ENCODE data around the gene CARD10.

CARD10 gene

DNA sequence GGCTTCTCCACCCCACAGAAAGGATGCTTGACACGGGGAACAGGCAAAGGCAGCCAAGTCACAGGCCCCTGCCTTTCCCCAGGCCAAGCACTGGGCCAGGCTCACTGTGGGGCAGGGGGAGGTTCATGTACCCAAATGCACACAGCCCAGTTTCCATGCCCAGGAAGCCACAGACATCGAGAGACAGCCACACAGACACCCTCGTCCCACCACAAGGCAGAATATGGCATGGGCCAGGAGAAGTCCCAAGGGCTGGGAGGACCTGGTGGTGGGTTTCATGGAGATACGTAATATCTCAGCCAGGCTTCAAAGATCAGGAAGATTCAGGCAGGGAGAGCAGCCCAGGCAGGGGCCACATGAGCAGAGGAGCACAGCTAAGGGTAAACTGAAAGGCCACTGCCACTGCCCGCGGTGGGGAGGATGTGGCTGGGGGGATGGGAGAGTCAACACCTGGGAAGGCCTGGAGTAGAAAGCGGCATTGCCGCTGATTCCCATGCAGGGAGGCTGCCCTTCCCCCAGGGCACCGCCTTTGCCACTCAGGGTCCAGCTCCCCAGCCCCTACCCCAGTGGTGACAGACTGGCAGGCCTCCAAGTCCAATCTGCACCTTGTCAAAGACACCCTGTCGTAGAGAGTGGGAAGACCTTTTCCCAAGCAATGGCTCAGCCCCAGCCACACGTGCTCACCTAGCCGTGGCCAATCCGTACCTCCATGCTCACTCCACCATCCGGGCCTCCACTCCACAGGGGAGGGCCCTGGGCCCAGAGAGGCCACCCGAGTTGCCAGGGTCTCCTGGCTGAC, 30.7 kb downstream of the CARD10 start:
- Histone ChIP-seq H3K36me3 (ENCODE audit: insufficient read depth, low read length) (peaks cover 15% of the 10 kb centered on the region), H3K9ac (ENCODE audit: low read depth, low read length) (no peak overlapping the region), H3K4me3 (ENCODE audit: low read length) (no peak overlapping the region), H3K9me3 (replicated peaks; ENCODE audit: low read length) (no peaks in the 10 kb centered on the region), H3K4me1 (ENCODE audit: control insufficient read depth, insufficient read depth, low read length) (peaks cover 20% of the 10 kb centered on the region), H3K4me2 (ENCODE audit: low read length) (no peak overlapping the region), H3K27me3 (ENCODE audit: control insufficient read depth, insufficient read depth, low read length) (no peaks in the 10 kb centered on the region)

DNA sequence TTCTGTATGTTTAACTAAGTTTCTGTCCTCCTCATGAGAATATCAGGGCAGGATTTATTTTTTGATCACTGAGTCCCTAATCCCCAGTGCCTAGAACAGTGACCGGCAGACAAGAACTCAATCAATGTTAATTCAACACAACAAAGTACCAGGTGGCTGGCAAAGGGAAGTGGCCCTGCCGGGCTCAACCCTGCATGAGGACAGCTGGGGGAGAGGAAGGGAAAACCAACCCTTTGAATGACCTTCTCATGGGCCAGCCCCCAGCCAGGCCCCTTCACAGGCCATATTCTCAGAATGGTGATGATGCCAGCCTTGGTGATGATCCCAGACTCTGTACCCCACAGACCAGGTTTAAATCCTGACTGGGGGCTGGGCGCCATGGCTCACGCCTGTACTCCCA, 31.6 kb downstream of the CARD10 start:
- H3K4me1 ChIP-seq (ENCODE audit: control insufficient read depth, insufficient read depth, low read length) = peaks cover 25% of the 10 kb centered on the region
- no peaks in the 10 kb centered on the region for H3K27me3 ChIP-seq (ENCODE audit: control insufficient read depth, insufficient read depth, low read length)
- H3K9ac ChIP-seq (ENCODE audit: low read depth, low read length) = no peak overlapping the region
- no peaks in the 10 kb centered on the region for H3K9me3 ChIP-seq (replicated peaks; ENCODE audit: low read length)
- H3K4me3 ChIP-seq (ENCODE audit: low read length) = no peak overlapping the region
- H3K36me3 ChIP-seq (ENCODE audit: insufficient read depth, low read length) = peaks cover 14% of the 10 kb centered on the region
- no peak overlapping the region for H3K4me2 ChIP-seq (ENCODE audit: low read length)

DNA sequence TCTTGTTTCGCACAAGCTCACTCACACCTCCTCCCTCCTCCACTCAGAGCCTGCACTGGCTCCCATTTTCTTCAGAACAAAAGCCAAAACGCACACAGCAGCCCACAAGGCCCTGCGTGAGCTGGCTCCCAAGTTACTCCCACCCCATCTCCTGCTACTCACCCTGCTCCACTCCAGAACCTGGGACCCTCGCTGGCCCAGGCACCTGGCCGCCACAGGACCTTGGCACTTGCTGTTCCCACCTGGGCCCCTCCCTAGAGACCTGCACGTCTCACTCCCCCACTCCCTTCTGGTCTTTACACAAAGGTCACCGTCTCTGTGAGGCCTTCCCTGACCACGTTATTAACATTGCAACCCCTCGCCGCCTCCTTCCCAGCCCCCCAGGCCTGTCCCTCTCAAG, 32.1 kb downstream of the CARD10 start:
- Histone ChIP-seq H3K4me1 (ENCODE audit: control insufficient read depth, insufficient read depth, low read length) (peaks cover 25% of the 10 kb centered on the region), H3K4me3 (ENCODE audit: low read length) (no peak overlapping the region), H3K9ac (ENCODE audit: low read depth, low read length) (no peak overlapping the region), H3K9me3 (replicated peaks; ENCODE audit: low read length) (no peaks in the 10 kb centered on the region), H3K27me3 (ENCODE audit: control insufficient read depth, insufficient read depth, low read length) (no peaks in the 10 kb centered on the region), H3K4me2 (ENCODE audit: low read length) (no peak overlapping the region), H3K36me3 (ENCODE audit: insufficient read depth, low read length) (peaks cover 14% of the 10 kb centered on the region)

DNA sequence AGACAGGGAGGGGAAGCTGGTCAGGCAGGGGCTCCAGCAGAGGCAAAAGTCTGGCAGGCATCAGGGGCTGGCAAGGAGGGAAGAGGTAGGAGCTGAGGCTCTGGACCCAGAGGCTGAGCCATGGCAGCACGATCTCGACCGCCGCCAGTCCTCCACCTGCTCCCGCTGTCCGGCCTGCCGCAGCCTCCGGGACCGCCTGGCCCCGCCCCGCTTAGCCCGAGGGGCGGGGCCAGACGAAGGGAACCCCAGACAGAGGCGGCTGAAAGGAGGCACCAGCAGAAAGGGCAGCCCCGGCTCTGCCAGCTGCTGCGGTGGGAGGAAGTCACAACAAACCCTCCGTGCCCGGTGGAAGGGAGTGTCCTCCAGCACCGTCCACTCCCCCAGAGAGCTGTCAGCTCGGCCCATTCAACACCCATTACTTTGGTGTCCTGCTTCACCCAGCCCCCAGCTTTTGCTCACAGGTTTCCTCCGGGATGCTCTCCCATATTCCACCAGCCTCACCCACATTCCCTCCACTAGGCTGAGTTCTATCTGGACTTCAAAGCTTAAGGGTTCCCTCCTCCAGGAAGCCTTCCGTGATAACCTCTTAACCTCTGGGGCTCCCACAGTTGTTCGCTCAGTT, 32.9 kb downstream of the CARD10 start, which contains the start of gene MFNG:
Gene MFNG, minus strand, starts transcription at position 161 of the 622 bp plus-strand sequence. CDS start 207 bp downstream, outside the sequence.
- H3K4me3 ChIP-seq (ENCODE audit: low read length) = no peak within 1 kb of the TSS
- H3K4me2 ChIP-seq (ENCODE audit: low read length) = peak within 1 kb of the TSS; percentile 61
- peaks cover 25% of the 10 kb centered on the region for H3K4me1 ChIP-seq (ENCODE audit: control insufficient read depth, insufficient read depth, low read length)

DNA sequence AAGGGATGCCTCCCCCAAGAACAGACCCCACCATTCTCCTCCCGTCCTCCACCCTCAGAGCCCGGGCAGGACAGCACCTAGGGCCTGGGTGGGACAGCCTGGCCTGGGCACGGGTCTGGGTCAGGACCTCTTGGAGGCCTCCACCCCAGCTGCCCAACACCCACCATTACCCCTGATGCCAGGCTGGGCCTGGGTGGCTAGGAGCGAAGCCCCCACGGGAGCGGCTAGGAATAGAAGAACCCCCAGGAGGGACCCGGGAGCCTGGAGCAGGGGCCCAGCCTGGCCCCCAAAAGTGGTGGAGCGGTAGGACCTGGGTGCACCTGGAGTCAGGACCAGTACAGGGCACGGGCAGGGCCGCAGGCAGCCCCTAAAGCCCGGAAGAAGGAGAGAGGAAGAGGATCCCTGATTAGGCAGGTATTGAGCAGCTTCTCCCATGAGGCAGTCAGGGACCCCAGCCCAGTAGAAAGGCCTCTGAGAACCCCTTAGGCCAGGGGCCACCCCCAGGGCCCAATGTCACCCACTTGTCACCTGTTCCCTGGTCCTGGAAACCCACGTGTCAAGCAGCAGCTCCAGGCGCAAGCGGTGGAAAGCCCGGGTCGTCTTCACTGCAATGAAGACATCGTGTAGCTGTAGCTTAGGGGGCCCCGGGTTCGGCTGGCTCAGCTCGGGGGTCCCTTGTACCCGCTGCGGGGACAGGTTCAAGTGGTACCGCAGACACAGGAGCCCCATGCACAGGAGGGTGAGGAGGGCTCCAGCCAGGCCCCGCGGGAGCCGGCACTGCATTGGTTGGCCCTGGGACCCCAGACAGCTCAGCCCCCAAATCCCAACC, 33.6 kb downstream of the CARD10 start:
- Histone ChIP-seq H3K4me1 (ENCODE audit: control insufficient read depth, insufficient read depth, low read length) (peaks cover 25% of the 10 kb centered on the region), H3K36me3 (ENCODE audit: insufficient read depth, low read length) (peaks cover 5% of the 10 kb centered on the region), H3K27me3 (ENCODE audit: control insufficient read depth, insufficient read depth, low read length) (no peaks in the 10 kb centered on the region), H3K9ac (ENCODE audit: low read depth, low read length) (no peak overlapping the region), H3K9me3 (replicated peaks; ENCODE audit: low read length) (no peaks in the 10 kb centered on the region), H3K4me2 (ENCODE audit: low read length) (peak overlapping the region; percentile 61), H3K4me3 (ENCODE audit: low read length) (no peak overlapping the region)

More for the DNA sequence above, 32.9 kb downstream of the CARD10 start, which contains the start of gene MFNG:
- peaks cover 11% of the 10 kb centered on the region for H3K36me3 ChIP-seq (ENCODE audit: insufficient read depth, low read length)
- no peaks in the 10 kb centered on the region for H3K9me3 ChIP-seq (replicated peaks; ENCODE audit: low read length)
- no peak within 1 kb of the TSS for H3K9ac ChIP-seq (ENCODE audit: low read depth, low read length)
- no peaks in the 10 kb centered on the region for H3K27me3 ChIP-seq (ENCODE audit: control insufficient read depth, insufficient read depth, low read length)

DNA sequence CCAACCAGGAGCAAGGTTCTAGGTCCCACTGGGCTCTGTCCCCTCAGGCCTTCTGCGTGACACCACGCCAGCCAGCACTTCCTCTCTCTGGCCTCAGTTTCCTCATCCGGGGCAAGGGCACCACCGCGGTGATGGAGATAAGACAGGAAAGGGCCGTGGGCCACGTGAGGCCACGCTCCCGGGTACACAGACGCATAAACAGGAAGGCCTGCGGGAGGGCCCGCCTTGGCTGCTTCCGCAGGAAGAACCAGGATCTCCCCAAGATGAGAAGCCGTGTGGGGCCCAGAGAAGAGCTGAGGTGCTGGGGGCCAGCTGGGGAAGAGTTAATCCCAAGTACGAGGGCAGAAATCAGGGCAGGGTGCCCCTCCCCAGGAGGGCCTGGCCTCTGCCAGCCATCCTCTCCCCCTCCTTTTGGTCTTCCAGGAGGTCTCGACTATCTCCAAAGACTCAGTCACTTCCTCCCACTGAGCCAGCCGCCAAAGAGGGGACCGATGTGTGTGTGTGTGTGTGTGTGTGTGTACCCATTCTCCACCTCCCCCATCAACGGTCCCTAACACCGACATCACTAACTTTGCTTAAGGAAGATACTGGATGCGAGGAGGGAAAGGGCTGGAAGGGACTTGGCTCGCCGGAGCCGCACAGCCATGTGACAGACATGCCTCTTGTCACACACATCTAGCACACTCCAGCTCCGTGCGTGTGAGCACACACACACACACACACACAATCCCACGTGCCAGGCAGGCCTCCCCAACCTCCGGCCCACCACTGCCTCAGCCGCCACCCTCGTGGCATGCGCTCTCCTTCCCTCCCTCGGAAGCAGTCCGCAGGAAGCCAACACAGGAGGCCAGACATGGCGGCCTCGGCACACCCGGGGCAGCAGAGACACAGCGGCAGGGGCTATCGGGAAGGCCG, 34.5 kb downstream of the CARD10 start:
- H3K9me3 ChIP-seq (replicated peaks; ENCODE audit: low read length) = no peaks in the 10 kb centered on the region
- H3K4me3 ChIP-seq (ENCODE audit: low read length) = no peak overlapping the region
- H3K9ac ChIP-seq (ENCODE audit: low read depth, low read length) = no peak overlapping the region
- H3K36me3 ChIP-seq (ENCODE audit: insufficient read depth, low read length) = no peaks in the 10 kb centered on the region
- H3K4me2 ChIP-seq (ENCODE audit: low read length) = no peak overlapping the region
- peaks cover 25% of the 10 kb centered on the region for H3K4me1 ChIP-seq (ENCODE audit: control insufficient read depth, insufficient read depth, low read length)
- no peaks in the 10 kb centered on the region for H3K27me3 ChIP-seq (ENCODE audit: control insufficient read depth, insufficient read depth, low read length)

DNA sequence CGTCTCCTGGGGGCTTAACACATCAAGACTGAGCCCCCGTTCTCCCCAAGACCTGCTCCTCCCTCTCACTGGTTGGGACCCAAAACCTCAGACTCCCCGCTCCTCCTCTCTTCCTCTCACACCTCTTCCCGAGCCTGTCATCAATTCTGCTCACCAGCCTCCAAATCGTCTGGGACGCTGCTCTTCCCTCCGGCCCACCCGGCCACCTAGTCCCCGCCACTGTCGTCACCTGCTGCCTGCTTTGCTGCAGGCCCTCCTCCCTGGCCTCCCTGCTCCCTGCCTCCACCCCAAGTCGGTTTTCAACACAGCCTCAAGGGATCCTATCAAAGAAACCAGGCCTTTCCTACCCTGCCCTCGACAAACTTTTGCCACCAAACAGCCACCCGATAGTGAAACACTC, 36.2 kb downstream of the CARD10 start:
- Histone ChIP-seq H3K4me1 (ENCODE audit: control insufficient read depth, insufficient read depth, low read length) (peaks cover 25% of the 10 kb centered on the region), H3K4me2 (ENCODE audit: low read length) (no peak overlapping the region), H3K27me3 (ENCODE audit: control insufficient read depth, insufficient read depth, low read length) (no peaks in the 10 kb centered on the region), H3K9me3 (replicated peaks; ENCODE audit: low read length) (no peaks in the 10 kb centered on the region), H3K9ac (ENCODE audit: low read depth, low read length) (no peak overlapping the region), H3K4me3 (ENCODE audit: low read length) (no peak overlapping the region), H3K36me3 (ENCODE audit: insufficient read depth, low read length) (no peaks in the 10 kb centered on the region)

DNA sequence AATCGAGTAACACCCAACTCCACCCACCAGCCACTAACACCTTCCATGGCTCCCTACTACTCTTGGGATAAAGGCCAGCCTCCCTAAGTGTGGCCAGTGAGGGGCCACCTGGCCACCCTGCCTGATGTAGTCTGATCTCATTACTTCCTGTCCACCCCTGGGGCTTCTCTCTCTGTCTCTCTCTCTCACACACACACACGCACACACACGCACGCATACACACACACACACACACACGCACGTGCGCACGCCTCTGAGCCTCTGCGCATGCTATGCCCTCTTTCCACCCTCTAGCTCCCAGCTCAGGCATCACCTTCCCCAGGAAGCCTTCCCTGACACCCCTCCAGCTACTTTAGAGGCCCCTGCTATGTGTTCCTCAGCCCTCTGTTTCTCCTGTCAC, 37.0 kb downstream of the CARD10 start:
- no peaks in the 10 kb centered on the region for H3K27me3 ChIP-seq (ENCODE audit: control insufficient read depth, insufficient read depth, low read length)
- H3K9ac ChIP-seq (ENCODE audit: low read depth, low read length) = no peak overlapping the region
- H3K4me3 ChIP-seq (ENCODE audit: low read length) = no peak overlapping the region
- H3K36me3 ChIP-seq (ENCODE audit: insufficient read depth, low read length) = no peaks in the 10 kb centered on the region
- no peaks in the 10 kb centered on the region for H3K9me3 ChIP-seq (replicated peaks; ENCODE audit: low read length)
- peaks cover 25% of the 10 kb centered on the region for H3K4me1 ChIP-seq (ENCODE audit: control insufficient read depth, insufficient read depth, low read length)
- H3K4me2 ChIP-seq (ENCODE audit: low read length) = no peak overlapping the region

DNA sequence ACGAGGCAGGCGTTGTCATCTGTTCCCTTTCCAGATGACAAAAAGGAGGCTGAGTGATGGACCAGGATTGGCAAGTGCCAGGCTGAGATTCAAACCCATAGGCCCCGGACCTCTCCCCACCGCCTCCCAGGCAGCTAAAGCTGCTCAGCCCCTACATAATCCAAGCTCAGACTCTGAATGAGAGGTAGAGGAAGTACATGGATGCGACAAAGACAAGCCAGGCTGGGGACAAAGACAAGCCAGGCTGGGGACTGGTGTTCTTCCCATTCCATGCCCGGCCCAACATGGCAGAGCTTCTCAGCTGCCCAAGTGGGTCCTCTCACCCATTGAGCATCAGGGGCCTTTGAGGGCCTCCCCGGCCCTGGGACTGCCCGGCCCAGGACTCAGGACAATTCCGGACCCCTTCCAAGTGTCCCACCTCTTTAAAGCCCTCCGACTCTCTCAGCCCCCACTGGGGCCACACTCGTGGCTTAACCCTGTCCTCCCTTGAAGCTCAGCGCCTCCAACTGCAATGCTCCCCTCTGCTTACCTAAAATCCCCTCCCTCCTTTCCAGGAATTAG, 37.8 kb downstream of the CARD10 start:
- H3K36me3 ChIP-seq (ENCODE audit: insufficient read depth, low read length) = no peaks in the 10 kb centered on the region
- no peak overlapping the region for H3K4me3 ChIP-seq (ENCODE audit: low read length)
- H3K9ac ChIP-seq (ENCODE audit: low read depth, low read length) = no peak overlapping the region
- H3K27me3 ChIP-seq (ENCODE audit: control insufficient read depth, insufficient read depth, low read length) = no peaks in the 10 kb centered on the region
- H3K4me2 ChIP-seq (ENCODE audit: low read length) = no peak overlapping the region
- peaks cover 22% of the 10 kb centered on the region for H3K4me1 ChIP-seq (ENCODE audit: control insufficient read depth, insufficient read depth, low read length)
- no peaks in the 10 kb centered on the region for H3K9me3 ChIP-seq (replicated peaks; ENCODE audit: low read length)

DNA sequence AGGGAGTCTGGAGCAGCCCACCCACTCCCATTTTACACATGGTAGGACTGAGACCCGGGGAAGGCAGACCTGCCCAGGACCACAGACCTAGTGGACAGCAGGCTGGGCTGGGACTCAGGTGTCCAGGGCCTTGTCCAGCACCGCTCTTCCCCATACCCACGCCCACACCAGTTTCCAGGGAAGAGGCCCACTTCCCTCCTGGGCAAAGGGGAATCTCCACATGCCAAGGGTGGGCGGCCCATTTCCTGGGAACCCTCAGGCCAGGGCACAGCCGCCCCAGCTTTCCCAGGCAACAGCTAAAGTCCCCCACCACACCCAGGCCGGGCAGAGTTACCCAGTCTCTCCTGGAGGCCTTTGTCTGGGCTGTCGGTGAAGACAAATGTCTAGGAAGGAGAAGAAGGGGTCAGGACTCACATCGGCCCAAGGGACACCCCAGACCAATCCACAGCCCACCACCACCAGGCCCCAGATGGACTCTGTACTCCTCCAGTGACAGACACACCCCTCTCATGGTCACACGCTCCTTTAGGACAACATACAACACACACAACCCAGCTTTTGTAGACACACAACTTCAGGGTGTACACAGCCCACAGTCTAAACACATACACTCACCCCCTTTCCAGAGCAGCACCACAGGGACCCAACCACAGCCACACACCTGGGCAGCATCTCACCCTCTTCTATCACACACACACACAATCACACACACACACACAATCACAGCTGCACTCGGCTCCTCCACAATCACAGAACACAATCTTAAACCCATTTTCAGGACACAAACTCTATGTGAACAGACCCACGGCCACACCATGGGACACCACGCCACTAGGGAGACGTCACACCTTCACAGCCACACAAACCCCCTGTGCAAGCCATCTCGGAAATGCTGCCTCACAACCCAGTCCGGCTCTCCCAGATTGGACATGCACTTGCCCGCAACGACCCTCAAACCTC, 38.5 kb downstream of the CARD10 start:
- Histone ChIP-seq H3K36me3 (ENCODE audit: insufficient read depth, low read length) (no peaks in the 10 kb centered on the region), H3K4me3 (ENCODE audit: low read length) (no peak overlapping the region), H3K9me3 (replicated peaks; ENCODE audit: low read length) (no peaks in the 10 kb centered on the region), H3K4me2 (ENCODE audit: low read length) (no peak overlapping the region), H3K9ac (ENCODE audit: low read depth, low read length) (no peak overlapping the region), H3K27me3 (ENCODE audit: control insufficient read depth, insufficient read depth, low read length) (no peaks in the 10 kb centered on the region), H3K4me1 (ENCODE audit: control insufficient read depth, insufficient read depth, low read length) (peaks cover 17% of the 10 kb centered on the region)

All from skeletal muscle satellite cell (primary cell).